HG02943 (cell line): ENCODE data around the gene STX7.
A peak's percentile ranks its signal among the peaks of the same experiment; 100 is the strongest.

Source experiments
- ATAC-seq: cut with Tn5 transposase; IDR thresholded peaks from one replicate; pipeline ENCODE4 v1.9.1; 2021; ENCODE audit warnings: mild to moderate bottlenecking, low read depth, moderate library complexity; ENCODE audit not compliant: unreplicated experiment

The STX7 gene

DNA sequence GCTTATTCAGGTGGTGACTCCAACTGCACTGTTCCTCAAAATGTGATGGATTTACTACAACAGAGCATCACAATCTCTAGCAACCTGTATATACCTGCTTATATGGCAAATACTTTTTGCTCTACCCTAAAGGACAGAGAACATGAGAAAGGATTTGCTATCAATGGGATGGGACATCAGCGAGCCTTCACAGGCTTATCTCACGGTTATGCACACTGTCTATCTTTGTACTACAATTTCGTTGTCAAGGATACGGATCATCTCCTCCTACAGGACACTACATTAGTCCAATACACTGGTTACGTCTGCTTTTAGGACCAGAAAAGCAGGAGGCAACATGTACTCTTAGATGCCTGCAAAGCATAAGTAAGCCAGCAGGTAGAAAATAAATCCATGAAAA, 34.2 kb downstream of the STX7 start:
- ATAC-seq, result no peak

DNA sequence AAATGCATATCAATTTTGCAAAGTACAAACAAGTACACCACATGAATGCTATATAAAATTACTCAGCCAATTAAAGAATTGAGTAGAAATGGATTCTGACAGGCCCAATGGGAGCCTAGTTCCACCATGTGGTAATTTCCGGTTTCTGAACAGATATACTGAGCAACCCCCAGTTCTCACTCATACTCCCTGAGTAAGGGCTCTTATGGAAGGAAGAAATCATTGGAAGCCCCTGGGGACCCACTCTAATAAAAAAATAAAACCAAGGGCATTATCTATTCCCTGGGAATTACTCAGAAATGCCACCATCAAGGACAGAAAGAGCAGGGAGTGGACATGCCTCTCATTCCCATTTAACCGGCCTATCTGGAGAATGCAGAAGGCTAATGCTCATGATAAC, 34.6 kb downstream of the STX7 start:
- ATAC-seq, result no peak

DNA sequence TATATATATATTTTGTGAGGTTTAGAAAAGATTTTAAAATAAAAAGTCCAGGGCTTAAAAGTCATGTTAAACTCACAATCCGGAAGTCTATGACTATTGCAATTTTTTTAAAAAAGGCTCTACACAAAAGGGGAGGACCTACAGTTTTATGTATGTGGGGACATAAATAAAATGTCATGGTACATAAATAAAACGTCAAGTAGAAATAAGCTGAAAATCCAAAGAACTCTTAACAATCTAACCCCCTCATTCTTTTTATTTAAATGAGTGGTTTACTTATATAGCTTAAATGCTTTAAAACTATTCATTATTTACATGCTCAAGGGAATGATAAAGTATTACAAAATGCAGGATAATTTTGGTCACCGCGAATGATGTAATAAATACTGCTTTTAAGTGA, 36.2 kb downstream of the STX7 start:
- no peak for ATAC-seq

DNA sequence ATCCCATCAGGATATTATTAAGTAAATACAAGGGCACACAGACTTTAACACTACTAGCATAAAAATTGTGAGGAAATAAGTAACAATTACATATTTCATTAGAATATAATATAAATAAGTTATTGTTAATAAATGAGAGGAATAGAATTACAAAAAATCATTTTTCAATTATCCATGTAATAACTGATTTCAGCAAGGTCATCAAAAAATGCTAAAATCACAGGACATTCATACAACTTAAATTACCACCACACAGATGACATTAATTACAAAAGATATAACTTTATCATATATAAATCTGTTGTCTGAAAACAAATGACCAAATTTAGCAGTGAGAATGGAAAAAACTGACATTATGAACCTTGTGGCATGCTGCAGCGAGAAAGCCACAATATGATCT, 37.0 kb downstream of the STX7 start:
- ATAC-seq, result no peak

DNA sequence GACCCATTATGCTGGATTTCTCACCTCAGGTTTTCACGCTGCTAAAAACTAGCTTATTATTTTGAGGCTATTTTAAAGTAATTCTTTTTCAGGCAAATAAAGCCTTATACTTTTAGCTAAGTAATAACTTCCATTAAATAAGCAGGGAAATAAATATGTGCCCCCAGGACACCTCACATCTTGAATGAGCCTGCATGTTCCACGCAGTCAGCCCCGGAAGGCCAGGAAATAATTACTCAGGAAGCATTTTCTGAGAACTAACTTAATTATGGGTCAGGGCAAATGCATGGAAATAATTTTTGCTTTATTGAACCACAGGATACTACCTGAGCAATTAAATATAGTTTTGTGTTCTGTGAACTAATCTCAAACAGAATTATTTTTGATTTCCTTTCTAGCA, 41.1 kb downstream of the STX7 start:
- ATAC-seq, result no peak

DNA sequence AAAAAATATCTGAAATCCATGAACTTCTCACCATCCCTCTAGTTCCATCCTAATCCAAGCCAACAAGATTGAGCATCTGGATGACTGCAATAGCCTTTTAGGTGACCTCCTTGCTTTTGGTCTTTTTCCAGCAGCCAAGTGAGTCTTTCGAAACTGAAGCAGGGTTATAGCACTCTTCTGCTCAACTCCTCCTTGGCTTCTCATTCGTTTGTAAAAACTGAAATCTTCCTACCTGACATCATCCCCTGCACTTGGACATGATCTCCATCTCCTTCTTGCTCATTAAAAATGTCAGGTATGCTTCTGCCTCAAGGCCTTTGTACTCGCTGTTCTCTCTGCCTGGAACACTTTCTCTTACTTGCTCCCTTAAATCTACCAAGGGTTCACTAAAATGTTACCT, 46.0 kb downstream of the STX7 start:
- no peak for ATAC-seq

DNA sequence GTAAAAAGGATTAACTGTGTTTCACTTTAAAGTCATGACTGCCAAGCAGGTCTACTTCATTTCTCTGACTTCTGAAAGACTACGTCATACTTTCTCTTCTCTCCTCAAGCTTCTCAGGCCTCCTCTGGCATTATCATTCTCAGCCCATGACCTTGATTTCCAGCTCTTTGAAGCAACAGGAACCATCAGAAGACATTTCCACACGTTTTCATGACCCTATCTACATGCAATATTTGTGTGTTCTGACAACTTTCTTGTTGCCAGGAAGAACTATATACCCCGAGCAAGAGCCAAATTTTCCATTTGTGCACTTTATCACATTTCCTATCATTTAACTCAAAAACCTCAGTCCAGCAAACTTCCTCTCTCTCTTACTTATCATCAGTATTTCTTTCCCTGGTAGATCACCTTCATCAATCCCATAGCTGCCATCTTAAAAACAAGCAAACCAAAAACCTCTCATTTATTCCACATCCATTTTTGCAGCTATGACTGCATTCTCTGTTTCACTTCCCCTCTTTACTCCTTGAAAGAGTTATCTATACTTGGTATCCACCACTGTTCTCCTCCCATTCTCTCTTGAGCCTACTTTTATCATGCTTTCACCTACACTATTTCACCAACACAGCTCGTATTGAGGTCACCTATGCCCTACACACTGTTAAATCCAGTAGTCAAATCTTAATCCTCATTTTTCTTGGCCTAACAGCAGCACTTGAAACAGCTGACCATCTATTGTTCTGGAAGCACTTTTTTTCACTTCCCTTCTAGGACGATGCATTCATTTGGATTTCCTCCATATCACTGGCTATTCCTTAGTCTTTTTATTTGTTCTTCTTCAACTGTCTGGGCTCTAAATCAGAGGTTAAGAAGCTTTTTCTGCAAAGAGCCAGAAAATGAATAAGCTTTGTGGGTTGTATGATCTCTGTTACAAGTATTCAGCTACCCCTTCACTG, 47.1 kb downstream of the STX7 start:
- no peak for ATAC-seq

DNA sequence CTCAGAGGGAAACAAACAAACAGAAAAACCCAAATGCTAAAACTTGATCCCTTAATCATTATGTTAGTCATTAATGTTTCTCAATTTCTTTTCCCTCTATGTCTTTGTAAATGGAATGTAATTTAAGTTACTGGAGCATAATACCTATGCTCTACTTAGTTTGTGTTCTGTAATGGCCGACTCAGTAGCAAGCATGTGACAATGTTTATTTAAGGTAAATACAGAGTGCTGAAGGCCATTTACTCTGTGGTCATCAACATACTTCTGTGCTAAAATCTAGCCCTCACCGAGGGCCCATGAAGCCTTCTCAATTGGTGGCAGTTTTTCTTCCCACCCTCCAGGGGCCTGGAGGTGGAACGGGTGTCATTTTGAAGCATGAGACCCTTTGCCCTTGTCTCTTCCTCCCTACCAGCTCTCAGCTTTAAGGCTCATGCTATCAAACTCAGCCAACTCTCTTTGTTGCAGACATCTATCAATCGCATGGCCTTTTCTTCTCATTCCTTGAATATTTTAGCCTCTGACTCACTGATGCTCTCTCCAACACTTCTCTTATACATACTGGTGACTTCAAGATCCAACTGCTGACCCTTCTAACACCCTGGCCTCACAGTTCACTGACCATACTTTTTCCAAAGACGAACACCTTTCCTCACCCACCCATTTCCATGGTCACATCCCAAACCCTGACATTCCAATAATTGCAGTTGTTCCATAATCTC, 48.2 kb downstream of the STX7 start:
- no peak for ATAC-seq

DNA sequence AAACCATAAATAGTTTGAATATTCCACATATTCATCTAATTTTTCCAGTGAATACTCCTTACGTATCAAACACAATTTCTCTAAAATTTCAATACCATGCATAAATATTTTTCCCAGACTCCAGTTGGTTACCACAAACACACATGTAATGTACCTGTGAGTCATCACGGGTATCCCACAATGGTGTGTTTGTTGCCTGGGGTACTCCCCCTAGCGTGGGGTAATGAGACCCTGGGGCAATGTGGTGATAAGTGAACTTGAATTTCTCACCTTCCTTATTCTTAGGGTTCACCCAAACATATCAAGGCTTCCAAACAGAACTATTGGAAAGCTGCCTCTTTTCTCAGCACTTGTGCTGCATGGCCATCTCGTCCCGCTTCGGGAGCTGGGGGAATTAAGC, 51.0 kb downstream of the STX7 start:
- ATAC-seq, result no peak

DNA sequence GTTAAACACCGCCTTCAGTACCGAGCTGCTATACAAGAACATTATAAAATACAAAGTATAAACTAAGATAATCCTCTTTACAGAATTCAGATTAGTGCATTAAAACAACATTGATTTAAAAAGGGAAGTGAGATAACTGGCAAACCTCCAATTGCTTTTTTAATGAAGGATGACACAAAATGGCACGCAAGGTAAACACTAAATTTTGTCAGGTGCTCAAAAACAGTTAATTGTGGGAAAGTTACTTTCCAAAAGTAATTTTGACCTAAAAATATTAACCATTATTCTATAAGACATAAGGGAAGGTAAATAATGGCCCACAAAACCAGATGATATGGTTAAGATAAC, 53.3 kb downstream of the STX7 start:
- no peak for ATAC-seq

DNA sequence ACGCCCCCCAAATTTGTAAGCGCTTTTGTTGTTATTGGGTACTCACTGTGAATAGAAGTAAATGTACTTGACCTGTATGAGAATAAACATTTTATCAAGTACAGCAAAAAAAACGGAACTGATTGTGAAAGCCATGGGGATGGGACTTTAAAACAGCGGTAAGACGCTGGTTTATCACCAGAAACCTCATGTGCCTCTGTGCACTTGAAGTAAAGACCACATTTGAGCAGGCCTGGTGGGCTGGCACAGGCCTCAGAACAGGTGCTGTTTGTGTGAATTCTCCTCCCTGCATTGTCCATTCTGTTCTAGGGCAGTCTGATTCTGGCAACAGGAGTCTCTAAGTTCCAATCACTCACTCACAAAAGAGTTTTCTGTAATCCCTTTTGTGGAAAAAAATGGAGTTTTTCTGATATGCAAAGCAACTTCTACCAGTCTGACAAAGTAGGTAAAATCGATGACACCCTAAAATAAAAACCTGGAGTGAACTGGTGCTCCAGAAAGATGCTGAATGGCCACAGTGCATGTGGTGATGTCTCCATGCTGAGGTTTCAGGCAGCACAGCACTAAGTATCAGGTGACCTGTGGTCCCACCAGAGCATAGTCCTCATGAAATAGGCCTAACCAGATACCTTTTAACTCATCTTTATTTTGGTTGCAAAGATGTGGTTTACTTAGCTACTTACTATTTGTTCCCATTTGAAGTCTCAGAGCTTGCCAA, 53.9 kb downstream of the STX7 start:
- no peak for ATAC-seq

DNA sequence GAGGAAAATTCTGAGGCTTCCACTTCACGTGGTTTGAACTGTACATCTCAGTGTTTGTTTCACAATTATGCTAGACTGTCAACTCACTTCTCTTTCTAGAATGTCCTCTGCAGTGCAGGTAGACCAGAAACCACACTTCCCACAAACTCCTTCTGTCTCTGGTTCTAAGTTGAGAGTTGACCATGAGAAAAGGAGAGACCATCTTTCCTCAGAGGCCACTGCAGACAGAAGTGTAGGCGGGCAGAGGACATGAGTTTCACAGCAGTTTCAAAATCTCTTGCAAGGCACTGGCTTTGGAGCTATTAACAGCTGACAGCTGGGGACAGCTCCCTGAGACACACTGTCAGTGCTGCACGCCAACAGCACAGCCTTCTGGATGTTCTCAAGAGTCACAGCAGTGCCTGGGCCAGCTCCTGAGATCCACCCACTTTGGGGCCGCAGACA, 56.2 kb downstream of the STX7 start:
- peak; percentile 93 for ATAC-seq

DNA sequence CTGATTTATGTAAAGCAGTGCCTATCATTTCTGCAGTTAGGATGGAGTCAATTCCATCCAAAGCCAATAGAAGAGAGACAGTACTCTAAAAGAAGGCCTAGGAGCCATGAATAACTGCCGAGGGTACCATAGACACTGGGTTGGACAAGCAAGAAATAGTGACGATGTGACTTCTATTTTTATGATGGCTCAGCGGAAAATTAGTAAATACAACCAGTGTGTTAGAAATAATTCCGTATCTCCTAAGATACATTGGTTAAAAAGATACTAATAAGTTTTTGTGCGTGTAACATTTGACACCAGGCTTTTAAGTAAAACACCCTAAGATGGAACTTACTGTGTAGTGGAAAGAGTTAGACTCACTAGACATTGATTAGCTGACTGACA, 66.1 kb downstream of the STX7 start:
- no peak for ATAC-seq

DNA sequence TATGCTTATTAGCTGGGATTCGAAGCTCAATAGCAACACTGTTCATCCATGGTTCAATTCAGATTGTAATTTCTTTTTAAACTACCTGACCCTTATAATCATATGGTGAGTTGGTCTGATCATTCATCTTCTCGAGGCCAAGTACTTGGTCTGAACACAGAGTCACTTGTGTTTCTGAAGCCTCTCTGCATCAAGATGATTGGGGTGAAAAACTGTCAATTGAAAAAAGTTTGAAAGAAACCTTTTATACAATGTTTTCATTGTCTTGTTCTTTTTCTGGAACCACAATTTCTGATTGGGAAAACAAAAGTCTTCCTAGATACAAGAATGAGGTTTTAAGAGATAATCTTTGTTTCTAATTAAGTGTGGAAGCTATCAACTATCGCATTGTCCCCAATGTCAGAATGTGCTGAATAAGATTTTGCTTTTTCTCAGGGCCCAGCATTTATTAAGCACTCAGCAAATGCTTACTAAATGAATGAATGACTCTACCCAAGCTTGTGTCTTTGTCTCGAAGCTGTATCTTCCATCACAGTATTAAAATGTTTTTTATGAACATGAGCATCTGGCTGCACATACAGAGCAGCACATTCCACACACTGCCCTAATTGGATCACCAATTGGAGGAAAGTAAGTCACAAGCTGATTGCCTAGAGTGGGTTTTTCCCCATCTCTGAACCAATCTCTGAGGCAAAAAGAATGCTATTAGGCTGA, 66.6 kb downstream of the STX7 start:
- no peak for ATAC-seq

DNA sequence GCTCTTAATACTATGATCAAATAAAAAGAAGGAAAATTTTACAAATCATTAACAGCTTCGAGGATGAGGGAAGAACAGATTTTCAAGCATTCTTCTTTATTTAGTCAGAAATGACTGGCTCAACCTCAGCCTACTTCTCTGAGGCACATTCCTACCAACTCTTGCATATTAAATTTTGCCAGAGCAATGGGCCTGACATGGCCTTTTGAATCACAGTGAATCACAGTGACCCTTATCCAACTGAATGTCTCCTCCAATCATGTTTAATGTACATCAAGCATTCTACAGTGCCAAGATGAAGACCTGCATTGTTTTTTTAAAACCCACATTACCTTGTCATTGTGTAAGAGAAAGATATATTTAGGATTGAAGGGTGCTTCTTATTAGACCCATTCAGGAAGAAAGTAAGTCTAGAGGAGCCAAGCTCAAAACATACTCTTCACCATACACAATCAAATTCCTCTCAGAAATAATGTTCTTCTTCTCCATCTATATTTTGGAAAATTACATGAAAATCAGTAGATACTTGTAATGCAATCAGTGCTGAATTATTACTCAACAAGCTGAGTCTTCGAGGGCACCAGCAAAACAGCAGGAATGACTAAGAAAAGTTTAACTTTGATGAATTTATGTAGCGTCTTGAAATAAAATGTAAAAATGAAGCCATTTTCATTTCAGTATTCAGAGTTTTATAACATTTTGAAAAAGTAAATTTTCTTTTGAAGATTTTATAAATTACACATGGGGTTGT, 67.5 kb downstream of the STX7 start:
- ATAC-seq, result no peak

DNA sequence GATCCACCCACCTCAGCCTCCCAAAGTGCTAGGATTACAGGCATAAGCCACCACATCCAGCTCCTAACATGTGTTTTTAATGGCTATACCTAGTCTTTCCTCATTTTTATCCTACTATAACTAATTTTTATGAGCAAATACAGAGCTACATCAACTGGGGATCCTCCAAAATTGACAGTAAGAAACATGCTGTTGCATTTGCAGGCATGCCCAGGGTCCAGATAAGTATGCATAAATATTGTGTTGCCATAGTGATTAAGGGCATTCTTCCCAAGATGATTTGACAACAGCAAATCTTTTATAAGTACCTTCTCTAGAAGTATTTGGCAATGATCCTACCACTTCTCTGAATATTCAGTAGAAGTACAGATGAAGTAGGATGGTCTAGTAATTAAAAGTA, 69.7 kb downstream of the STX7 start:
- no peak for ATAC-seq

DNA sequence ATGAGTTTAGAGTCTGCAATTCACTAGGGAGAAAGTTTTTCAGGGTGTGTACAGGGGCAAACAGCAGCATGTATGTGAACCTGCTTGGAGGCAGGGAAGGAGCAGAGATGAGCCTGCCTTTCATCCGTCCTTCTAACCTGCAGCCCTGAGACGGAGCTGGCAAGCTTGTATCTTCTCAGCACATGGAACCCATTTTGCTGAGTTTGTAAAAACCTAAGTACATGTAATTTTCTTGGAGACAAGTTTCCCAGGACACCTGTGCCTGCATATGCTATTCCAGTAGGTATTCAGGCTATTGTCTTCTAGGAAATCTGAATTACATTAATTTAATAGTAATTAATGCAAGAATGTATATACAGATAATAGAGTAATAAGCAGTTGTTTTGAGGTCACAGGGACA, 82.8 kb downstream of the STX7 start:
- no peak for ATAC-seq

DNA sequence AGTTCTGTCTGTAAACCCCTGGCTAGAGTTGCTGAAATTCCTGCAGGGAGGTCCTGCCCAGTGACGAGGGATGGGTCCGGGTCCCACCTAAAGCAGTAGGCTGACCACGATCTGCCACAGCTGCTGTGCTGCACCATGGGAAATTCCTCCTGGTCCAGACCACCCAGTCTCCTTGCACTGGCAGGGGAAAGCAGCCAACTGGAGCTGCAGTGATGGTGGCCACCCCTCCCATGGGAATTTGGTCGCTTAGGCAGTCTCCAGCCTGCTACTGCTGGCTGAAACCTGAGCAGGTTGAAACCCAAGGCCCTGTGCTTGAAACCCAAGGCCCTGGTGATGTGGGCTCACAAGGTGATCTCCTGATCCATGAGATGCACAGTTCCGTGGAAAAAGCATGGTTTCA, 87.7 kb downstream of the STX7 start:
- ATAC-seq, result no peak

DNA sequence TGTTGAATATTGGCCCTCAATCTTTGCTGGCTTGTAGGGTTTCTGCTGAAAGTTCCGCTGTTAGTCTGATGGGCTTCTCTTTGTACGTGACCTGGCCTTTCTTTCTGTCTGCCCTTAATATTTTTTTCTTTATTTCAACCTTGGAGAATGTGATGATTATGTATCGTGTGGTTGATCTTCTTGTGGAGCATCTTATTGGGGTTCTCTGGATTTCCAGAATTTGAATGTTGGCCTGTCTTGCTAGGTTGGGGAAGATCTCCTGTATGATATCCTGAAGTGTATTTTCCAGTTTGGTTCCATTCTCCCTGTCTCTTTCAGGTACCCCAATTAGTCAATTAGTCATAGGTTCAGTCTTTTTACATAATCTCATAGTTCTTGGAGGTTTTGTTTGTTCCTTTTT, 89.1 kb downstream of the STX7 start:
- no peak for ATAC-seq
